Epithelial cell of esophagus (primary cell): ENCODE measurements around the gene IL17C.

Experiments
- DNase-seq: peaks from one replicate; pipeline ENCODE4 v3.0.0; 2010; ENCODE audit warnings: low read depth
- H3K4me3 ChIP-seq: 2 replicates; pipeline ENCODE4 v1.5.1; 2011; ENCODE audit warnings: mild to moderate bottlenecking, low read length, control low read depth
- TF ChIP-seq, protein P1 (sequence below): IDR thresholded peaks from 2 replicates; pipeline ENCODE4 v1.5.1; 2011; ENCODE audit warnings: low read depth, mild to moderate bottlenecking, low read length, control low read depth, inconsistent platforms; ENCODE audit not compliant: insufficient read depth; ENCODE audit errors: missing control alignments

Gene IL17C

DNA sequence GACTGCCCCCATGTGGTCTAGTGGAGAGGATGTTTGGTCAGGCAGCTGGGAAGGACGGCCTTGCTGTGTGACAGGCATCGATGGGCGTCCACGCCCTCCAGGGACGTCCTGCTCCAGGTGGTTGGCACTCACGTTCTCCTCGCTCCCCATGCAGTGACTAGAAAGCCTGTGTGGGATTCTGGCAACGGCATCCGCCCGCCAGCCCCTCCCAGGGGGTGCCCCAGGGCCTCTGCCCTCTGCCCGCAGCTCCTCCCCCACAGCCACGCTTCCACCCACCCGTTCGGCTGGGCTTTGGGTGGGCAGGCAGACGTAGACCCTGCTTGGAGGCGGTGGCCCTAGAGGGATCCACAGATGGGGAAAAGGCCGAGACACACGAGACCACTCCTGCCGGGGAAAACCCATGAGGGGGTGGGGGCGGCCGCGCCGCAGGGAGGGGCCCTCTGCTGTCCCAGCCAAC, 4.7 kb upstream of the IL17C start:
- TF ChIP-seq, protein P1, sequence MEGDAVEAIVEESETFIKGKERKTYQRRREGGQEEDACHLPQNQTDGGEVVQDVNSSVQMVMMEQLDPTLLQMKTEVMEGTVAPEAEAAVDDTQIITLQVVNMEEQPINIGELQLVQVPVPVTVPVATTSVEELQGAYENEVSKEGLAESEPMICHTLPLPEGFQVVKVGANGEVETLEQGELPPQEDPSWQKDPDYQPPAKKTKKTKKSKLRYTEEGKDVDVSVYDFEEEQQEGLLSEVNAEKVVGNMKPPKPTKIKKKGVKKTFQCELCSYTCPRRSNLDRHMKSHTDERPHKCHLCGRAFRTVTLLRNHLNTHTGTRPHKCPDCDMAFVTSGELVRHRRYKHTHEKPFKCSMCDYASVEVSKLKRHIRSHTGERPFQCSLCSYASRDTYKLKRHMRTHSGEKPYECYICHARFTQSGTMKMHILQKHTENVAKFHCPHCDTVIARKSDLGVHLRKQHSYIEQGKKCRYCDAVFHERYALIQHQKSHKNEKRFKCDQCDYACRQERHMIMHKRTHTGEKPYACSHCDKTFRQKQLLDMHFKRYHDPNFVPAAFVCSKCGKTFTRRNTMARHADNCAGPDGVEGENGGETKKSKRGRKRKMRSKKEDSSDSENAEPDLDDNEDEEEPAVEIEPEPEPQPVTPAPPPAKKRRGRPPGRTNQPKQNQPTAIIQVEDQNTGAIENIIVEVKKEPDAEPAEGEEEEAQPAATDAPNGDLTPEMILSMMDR, result no peak
- DNase-seq, result peak; percentile 57
- H3K4me3 ChIP-seq, result no peak overlapping the region

DNA sequence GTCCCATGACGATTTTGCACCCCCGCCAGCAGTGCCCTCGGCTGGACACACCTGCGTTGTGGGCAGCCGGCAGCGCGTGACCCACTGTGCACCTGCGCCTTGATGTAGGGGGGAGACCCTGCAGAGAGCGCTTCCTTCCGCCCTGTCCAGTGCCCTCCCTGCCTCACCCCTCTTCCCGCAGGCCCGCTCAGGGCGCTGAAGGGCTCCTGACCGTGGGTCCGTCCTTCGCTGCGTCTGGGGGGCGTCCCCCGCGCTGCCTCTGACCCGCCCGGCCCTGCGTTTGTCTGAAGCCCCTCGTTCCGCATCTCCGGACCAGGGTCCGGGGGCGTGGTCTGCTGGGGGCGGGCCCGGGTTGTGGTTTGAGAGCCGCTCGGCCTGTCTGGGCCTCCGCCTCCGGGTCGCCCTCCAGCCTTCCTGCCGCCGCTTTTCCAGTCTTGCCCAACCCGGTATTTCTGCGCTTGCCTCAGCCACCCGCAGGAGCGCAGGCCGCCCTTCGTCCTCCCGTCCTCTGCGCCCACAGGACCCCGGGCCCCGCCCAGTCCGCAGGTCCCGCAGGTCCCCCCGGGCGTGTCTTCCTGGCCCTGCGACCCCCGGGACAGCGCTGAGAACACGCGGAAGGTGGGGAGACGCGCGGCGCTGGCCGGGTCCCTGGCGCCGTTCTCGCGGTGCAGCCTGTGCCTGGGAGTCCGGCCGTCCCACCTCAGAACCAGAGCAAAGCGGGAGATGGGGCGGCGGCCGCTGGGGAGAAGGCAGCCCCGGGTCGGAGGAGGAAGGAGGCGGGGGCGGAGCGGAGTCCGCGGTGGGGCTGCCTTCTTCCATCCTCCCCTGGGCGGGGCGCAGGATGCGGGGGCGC, 4.0 kb upstream of the IL17C start:
- DNase-seq, result peak; percentile 54
- TF ChIP-seq, protein P1, result no peak
- H3K4me3 ChIP-seq, result peak overlapping the region; percentile 8

DNA sequence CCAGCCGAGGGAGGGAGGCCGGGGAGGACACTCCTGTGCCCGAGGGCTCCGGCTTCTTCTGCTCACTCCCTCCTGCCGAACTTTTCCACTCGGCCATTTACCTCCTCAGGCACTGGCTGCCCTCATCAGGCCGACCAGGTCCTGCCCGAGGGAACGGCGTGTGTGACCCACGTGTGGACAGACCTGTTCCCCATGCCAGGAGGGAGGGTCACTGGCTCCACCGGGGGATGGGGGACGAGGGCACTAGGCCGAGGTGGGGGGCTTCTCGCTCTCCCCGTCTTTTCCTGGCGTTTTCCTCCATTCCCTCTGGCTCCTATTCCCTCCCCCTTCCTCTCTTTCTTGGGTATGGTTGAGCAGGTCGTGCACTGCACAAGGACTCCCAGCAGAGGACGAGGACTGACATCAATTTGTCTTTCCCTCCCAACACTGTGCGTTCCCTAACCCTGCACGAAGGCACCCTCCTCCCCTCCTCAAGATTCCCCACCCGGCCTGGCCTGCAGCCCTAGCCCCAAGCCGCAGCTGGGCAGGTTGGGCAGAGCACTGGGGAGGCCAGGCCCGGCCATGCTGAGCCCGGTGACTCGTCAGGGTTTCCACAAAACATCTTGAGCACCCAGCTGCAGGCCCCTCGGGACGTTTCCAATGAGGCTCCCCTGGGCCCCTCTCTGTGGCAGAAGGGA, 3.2 kb upstream of the IL17C start:
- H3K4me3 ChIP-seq, result peak overlapping the region; percentile 8
- TF ChIP-seq, protein P1, result no peak
- no peak for DNase-seq

DNA sequence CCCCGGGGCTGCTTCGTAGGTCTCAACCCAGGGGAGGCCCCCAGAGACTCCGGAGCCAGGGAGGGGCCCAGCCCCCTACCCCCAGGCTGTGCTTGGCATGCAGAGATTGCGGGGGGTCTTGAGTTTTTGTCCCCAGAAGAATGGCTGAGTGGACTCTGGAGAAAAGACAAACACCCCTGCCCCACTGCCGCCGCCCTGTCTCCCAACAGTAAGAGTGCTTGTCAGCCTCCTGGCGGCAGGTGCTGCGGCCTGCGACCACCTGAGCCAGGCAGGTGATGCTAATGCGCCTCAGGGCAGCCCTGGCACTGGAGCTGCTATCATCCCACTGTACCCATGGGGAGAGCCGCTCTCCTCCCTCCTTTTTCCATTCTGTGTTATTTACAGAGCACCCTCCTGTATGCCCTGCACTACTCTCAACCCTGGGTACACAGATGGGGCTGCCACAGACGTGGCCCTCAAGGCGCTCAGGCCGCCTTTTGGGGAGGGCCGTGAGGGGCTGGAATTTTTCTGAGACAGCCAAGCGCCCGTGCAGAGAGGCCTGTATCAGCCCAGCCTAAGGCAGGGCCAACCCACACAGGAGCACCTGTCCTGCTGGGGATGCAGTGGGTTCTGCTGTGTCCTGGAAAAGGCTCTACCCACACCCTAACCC, 2.6 kb upstream of the IL17C start:
- TF ChIP-seq, protein P1, result no peak
- no peak for DNase-seq
- no peak overlapping the region for H3K4me3 ChIP-seq

DNA sequence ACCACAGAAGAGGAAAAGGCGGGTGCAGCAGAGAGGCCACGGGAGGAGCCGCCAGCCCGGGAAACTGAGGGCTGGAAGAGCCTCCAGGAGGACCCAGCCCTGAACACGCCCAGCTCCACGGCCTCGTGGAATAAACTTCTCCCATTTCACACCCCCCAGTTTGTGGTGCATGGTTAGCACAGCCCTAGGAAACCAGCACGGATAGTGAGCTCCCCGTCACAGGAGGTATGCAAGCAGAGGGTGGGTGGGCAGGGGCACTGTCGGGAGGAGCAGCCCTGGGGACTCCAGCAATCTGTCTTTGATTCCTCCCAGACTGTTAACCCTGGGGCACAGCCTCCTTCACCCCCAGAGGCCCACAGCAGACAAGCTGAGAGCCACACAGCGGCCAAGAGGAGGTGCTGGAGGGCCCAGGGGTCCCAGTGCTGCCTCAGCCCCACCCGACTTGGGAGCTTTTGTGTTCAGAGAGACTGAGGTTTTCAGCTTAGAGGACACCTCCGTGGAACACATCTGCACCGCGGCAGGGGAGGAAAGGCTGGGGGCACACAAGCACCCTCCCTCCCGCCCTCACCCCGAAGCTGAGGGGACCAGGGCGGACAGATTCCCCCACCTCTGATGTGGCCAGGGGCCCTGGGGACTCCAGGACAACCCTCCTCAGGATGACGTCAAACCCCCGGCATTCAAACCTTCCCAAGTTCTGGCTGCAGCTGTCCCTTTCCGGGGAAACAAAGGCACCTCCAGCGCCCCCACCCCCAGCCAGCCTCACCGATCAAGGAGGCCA, 1.7 kb upstream of the IL17C start:
- no peak overlapping the region for H3K4me3 ChIP-seq
- DNase-seq, result no peak
- TF ChIP-seq, protein P1, result no peak

DNA sequence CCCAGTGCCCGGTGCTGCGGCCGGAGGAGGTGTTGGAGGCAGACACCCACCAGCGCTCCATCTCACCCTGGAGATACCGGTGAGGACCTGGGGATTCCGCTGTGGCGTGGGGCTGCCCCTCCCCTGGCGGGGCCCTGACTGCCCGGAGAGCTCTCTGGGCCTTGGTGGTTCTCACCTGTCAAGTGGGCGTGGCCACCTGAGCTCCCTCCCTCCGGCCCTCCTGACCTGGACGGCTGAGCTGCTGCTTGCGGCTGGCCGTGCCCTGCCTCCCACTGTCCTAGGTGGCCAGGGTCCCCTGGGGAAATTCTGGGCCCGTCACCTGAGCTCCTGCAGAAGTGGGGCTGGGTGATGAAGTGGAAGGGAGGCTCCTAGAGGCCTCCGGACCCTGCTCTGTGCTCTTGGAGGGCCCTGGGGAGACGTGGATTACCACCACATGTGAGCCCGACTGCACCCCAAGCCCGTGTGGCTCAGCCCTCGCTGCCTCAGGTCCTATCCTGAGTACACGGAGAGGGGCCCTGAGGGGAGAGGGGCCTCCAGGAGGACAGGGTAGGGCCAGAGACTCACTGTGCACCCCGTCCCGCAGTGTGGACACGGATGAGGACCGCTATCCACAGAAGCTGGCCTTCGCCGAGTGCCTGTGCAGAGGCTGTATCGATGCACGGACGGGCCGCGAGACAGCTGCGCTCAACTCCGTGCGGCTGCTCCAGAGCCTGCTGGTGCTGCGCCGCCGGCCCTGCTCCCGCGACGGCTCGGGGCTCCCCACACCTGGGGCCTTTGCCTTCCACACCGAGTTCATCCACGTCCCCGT, 1.1 kb downstream of the IL17C start:
- TF ChIP-seq, protein P1, result no peak
- no peak overlapping the region for H3K4me3 ChIP-seq
- DNase-seq, result no peak
